OCI-LY1 (cell line): ENCODE measurements around the gene ACE.

Source experiments
- H2AFZ ChIP-seq: fragments of 200-600 bp; sonication (generic), shearing (Covaris generic); 2 replicates; pipeline ENCODE4 v1.6.0; 2014; ENCODE audit warnings: antibody characterized with exemption, mild to moderate bottlenecking, low read length
- H3F3A ChIP-seq: fragments of 200-600 bp; sonication (generic), shearing (Covaris generic); 2 replicates; pipeline ENCODE4 v1.6.0; 2014; ENCODE audit warnings: mild to moderate bottlenecking, antibody characterized with exemption, low read length, moderate library complexity; ENCODE audit not compliant: insufficient read depth
- H3K27ac ChIP-seq: fragments of 200-600 bp; sonication (generic); 2 replicates; pipeline ENCODE4 v1.5.1; 2014; ENCODE audit warnings: low read length, mixed run types, mild to moderate bottlenecking, low read depth; ENCODE audit not compliant: poor library complexity, severe bottlenecking
- H3K27me3 ChIP-seq: fragments of 200-600 bp; sonication (generic); 2 replicates; pipeline ENCODE4 v1.6.0; 2014; ENCODE audit warnings: antibody characterized with exemption, mild to moderate bottlenecking, low read length, moderate library complexity; ENCODE audit not compliant: insufficient read depth
- H3K36me3 ChIP-seq: fragments of 200-600 bp; sonication (generic); 2 replicates; pipeline ENCODE4 v1.6.1; 2014; ENCODE audit warnings: mild to moderate bottlenecking, antibody characterized with exemption, low read length, moderate library complexity, mixed read lengths; ENCODE audit not compliant: insufficient read depth
- H3K4me1 ChIP-seq: fragments of 200-600 bp; sonication (generic); 2 replicates; pipeline ENCODE4 v1.5.1; 2014; ENCODE audit warnings: mild to moderate bottlenecking, low read length, moderate library complexity; ENCODE audit not compliant: insufficient read depth, severe bottlenecking
- H3K4me2 ChIP-seq: fragments of 200-600 bp; sonication (generic), shearing (Covaris generic); 2 replicates; pipeline ENCODE4 v1.6.1; 2014; ENCODE audit warnings: low read length
- H3K4me3 ChIP-seq: fragments of 200-600 bp; sonication (generic); 2 replicates; pipeline ENCODE4 v1.5.1; 2014; ENCODE audit warnings: low read length, low read depth, mild to moderate bottlenecking, mixed read lengths; ENCODE audit not compliant: poor library complexity, severe bottlenecking
- H3K79me2 ChIP-seq: fragments of 200-600 bp; shearing (Covaris generic); 2 replicates; pipeline ENCODE4 v1.6.1; 2016; ENCODE audit warnings: mixed run types, low read length, mixed read lengths; ENCODE audit not compliant: insufficient read depth
- H3K9ac ChIP-seq: fragments of 200-600 bp; sonication (generic), shearing (Covaris generic); 2 replicates; pipeline ENCODE4 v1.6.1; 2014; ENCODE audit warnings: mild to moderate bottlenecking, low read length, mixed read lengths
- H3K9me2 ChIP-seq: fragments of 200-600 bp; sonication (generic), shearing (Covaris generic); 2 replicates; pipeline ENCODE4 v1.6.1; 2014; ENCODE audit warnings: low read depth, mild to moderate bottlenecking, low read length, mixed read lengths
- H3K9me3 ChIP-seq: fragments of 200-600 bp; shearing (Covaris generic); 2 replicates; pipeline ENCODE4 v1.6.1; 2014; ENCODE audit warnings: low read length, mixed read lengths
- H4K20me1 ChIP-seq: fragments of 200-600 bp; sonication (generic), shearing (Covaris generic); 2 replicates; pipeline ENCODE4 v1.6.0; 2016; ENCODE audit warnings: mild to moderate bottlenecking, low read length; ENCODE audit not compliant: insufficient read depth
- EZH2 ChIP-seq: fragments of 200-600 bp; sonication (generic), shearing (Covaris generic); IDR thresholded peaks from 2 replicates; pipeline ENCODE4 v1.8.0; 2017; ENCODE audit warnings: borderline replicate concordance, mixed run types, mild to moderate bottlenecking, antibody characterized with exemption, low read length, moderate library complexity, mixed read lengths
- TF ChIP-seq, protein P1 (sequence below): fragments of 200-600 bp; sonication (generic), shearing (Covaris generic); IDR thresholded peaks from 2 replicates; pipeline ENCODE4 v1.5.1; 2017; ENCODE audit warnings: mild to moderate bottlenecking, antibody characterized with exemption, low read length, moderate library complexity, mixed read lengths

ACE gene

DNA sequence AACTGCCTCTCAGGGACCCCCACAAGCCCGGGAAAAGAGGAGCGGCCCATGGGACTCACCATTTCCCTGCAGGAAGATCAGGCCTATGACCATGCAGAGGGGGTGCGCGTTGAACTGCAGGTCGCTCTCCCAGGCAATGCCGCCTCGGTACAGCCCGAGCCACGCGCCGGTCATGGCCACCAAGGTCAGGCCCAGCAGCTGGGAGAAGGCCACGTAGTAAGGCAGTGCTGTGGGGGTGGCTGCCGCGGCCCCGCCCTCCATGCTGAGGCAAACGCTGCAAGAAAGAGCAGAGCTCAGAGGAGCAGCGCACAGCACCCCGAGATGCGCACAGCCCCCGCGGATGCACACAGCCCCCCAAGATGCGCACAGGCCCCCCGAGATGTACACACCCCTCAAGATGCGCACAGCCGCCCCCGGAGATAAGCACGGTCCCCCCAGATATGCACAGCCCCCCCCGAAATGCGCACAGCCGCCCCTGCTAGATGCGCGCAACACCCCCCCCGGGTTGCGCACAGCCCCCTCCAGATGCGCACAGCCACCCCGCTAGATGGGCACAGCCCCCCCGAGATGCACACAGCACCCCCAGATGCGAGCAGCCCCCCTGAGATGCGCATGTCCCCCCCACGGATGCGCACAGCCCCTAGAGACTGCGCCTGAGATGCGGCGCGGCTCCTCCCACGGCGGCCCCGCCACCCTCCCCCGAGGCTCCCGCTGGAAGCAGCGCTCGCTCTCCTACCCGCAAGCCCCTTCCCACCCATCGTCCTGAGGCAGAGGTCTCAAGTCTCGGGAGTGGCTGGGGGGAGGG lies 39.4 kb upstream of the ACE start:
- Histone ChIP-seq H3K27me3 (no peaks in the 10 kb centered on the region; the same call in 1 of the 2 replicates), H3K9me3 (no peaks in the 10 kb centered on the region), H3K27ac (no peak overlapping the region), H2AFZ (no peak overlapping the region), H3K36me3 (no peaks in the 10 kb centered on the region), H3K79me2 (no peaks in the 10 kb centered on the region), H3K9ac (no peak overlapping the region), H3K4me3 (no peak overlapping the region), H3K4me2 (no peak overlapping the region), H3K4me1 (no peaks in the 10 kb centered on the region), H3K9me2 (no peaks in the 10 kb centered on the region), H3F3A (no peaks in the 10 kb centered on the region), H4K20me1 (no peaks in the 10 kb centered on the region)
- TF ChIP-seq, protein P1, sequence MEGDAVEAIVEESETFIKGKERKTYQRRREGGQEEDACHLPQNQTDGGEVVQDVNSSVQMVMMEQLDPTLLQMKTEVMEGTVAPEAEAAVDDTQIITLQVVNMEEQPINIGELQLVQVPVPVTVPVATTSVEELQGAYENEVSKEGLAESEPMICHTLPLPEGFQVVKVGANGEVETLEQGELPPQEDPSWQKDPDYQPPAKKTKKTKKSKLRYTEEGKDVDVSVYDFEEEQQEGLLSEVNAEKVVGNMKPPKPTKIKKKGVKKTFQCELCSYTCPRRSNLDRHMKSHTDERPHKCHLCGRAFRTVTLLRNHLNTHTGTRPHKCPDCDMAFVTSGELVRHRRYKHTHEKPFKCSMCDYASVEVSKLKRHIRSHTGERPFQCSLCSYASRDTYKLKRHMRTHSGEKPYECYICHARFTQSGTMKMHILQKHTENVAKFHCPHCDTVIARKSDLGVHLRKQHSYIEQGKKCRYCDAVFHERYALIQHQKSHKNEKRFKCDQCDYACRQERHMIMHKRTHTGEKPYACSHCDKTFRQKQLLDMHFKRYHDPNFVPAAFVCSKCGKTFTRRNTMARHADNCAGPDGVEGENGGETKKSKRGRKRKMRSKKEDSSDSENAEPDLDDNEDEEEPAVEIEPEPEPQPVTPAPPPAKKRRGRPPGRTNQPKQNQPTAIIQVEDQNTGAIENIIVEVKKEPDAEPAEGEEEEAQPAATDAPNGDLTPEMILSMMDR: no peak
- TF ChIP-seq EZH2: no peak

GRCh38 chr17:63438092-63439051 lies 38.5 kb upstream of the ACE start:
- Histone ChIP-seq H3K9ac (no peak overlapping the region), H3K36me3 (no peaks in the 10 kb centered on the region), H3K27me3 (no peaks in the 10 kb centered on the region; the same call in 1 of the 2 replicates), H2AFZ (no peak overlapping the region), H3F3A (no peaks in the 10 kb centered on the region), H3K9me2 (no peaks in the 10 kb centered on the region), H3K4me2 (no peak overlapping the region), H4K20me1 (no peaks in the 10 kb centered on the region), H3K4me1 (no peaks in the 10 kb centered on the region), H3K4me3 (no peak overlapping the region), H3K79me2 (no peaks in the 10 kb centered on the region), H3K9me3 (no peaks in the 10 kb centered on the region), H3K27ac (no peak overlapping the region)
- no peak for TF ChIP-seq EZH2
- TF ChIP-seq, protein P1: no peak

DNA sequence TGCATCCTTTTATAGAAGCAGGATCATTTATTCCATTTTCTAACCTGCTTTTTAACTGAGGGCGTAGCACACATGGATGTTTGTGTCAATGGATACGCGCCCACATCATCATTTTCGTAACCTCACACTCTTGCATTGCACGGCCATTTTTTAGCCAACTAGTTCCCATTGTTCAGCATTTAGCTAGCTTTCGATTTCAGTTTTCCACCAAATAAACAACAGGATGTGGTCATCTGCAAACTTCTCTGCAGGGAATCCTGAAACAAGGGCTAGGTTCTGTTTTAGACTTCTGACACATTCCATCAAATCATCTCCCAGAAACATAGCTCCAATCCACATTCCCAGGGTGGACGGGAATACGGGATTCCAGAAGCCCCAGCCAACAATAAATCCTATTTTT lies 37.2 kb upstream of the ACE start:
- no peaks in the 10 kb centered on the region for H4K20me1 ChIP-seq
- no peak overlapping the region for H3K27ac ChIP-seq
- H3K9me3 ChIP-seq: no peaks in the 10 kb centered on the region
- no peak overlapping the region for H3K4me2 ChIP-seq
- no peak overlapping the region for H2AFZ ChIP-seq
- H3K4me1 ChIP-seq: no peaks in the 10 kb centered on the region
- no peak overlapping the region for H3K9ac ChIP-seq
- TF ChIP-seq EZH2: no peak
- TF ChIP-seq, protein P1: no peak
- H3K9me2 ChIP-seq: no peaks in the 10 kb centered on the region
- no peaks in the 10 kb centered on the region for H3K79me2 ChIP-seq
- H3K36me3 ChIP-seq: no peaks in the 10 kb centered on the region
- H3K27me3 ChIP-seq: peaks cover 5% of the 10 kb centered on the region
- H3F3A ChIP-seq: no peaks in the 10 kb centered on the region
- no peak overlapping the region for H3K4me3 ChIP-seq
